ENCODE data around the gene TMTC3.

Gene TMTC3

DNA sequence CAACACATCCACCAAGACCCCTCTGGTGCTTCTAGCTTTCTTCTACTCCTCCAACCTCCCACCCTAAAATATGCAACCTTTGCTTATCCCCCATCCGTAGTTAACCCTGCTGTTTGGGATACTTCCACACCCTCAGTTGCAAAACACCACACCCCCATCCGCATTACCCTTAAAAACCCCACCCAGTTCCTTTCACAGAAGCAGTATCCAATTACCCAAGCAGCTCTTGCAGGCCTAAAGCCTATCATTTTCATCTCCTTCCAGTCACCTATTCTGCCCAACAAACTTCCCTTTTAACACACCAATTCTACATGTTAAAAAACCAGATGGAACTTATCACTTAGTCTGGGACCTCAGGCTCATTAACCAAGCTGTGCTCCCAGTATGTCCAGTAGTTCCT, 88.2 kb downstream of the TMTC3 start:
- Histone ChIP-seq H2AK5ac (ENCODE audit: low read depth, low read length) (no peak overlapping the region), H3K14ac (ENCODE audit: low read length) (no peak overlapping the region), H3K27ac (replicated peaks; ENCODE audit: low read length) (no peak overlapping the region), H2BK15ac (ENCODE audit: low read length) (no peak overlapping the region), H3K23ac (ENCODE audit: low read depth, low read length, poor library complexity) (no peak overlapping the region), H3K4me1 (ENCODE audit: control insufficient read depth in 2 of 2, insufficient read depth in 1 of 2, low read depth in 1 of 2, low read length in 2 of 2) (no peaks in the 10 kb centered on the region), H2AFZ (ENCODE audit: low read length) (no peak overlapping the region), H3K36me3 (replicated peaks in 1 of 2; ENCODE audit: control insufficient read depth in 2 of 2, insufficient read depth in 2 of 2, low read length in 2 of 2) (no peaks in the 10 kb centered on the region), H2BK120ac (ENCODE audit: low read depth, low read length) (no peak overlapping the region), H4K91ac (ENCODE audit: low read depth, low read length, poor library complexity) (no peak overlapping the region), H3K4ac (ENCODE audit: low read length) (no peak overlapping the region), H3K79me1 (ENCODE audit: low read depth, low read length) (no peaks in the 10 kb centered on the region), H4K8ac (ENCODE audit: low read depth, low read length) (no peak overlapping the region), H3K18ac (ENCODE audit: low read length) (no peak overlapping the region), H3K27me3 (ENCODE audit: control insufficient read depth in 3 of 3, insufficient read depth in 3 of 3, low read depth in 1 of 3, low read length in 3 of 3) (peaks cover 0 to 1% (median 0%) of the 10 kb centered on the region in 3 experiments), H2BK5ac (ENCODE audit: low read length) (no peak overlapping the region), H3K9me3 (replicated peaks in 1 of 2; ENCODE audit: control insufficient read depth in 2 of 2, insufficient read depth in 1 of 2, low read depth in 1 of 2, low read length in 2 of 2) (no peaks in the 10 kb centered on the region), H2BK12ac (ENCODE audit: low read length) (no peak overlapping the region), H3K9ac (ENCODE audit: low read depth, low read length, poor library complexity) (no peak overlapping the region), H3K4me2 (ENCODE audit: insufficient read depth, low read length, poor library complexity, severe bottlenecking) (no peak overlapping the region), H3K4me3 (ENCODE audit: low read length in 2 of 2) (no peak overlapping the region)
- no peak for DNase-seq (ENCODE audit: low spot score)
- no CpG with 5 or more reads among the region's 2 CpGs for WGBS, 2 donors (ENCODE audit: extremely low coverage in 2 of 2, insufficient read length in 2 of 2, insufficient replicate concordance in 1 of 2)

DNA sequence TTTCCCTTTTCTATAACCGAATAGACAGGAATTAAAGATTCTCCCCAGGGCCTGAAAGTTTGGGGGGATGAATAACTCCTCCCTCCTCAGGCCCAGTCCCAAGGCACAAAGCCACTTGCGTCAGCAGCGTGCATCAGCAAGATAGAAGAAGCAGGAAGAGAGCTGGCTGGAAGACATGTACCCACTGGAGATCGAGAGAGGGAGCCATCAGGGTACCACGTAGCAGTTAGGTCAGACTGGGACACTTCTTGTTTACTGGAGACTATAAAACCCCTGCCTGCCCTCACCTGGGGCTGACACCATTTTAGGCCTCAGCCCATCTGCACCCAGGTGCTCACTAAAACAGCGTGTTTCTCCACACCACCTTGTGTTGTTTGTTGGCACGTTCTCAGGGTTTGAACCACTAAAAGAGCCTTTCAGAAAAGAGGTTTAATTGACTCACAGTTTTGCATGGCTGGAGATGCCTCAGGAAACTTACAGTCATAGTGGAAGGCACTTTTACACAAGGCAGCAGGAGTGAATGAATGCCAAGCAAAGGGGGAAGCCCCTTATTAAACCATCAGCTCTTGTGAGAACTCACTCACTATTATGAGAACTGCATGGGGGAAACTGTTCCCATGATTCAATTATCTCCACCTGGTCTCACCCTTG, 93.2 kb downstream of the TMTC3 start:
- WGBS, 2 donors (ENCODE audit: extremely low coverage in 2 of 2, insufficient read length in 2 of 2, insufficient replicate concordance in 1 of 2): no CpG with 5 or more reads among the region's 7 CpGs
- Histone ChIP-seq H4K91ac (ENCODE audit: low read depth, low read length, poor library complexity) (no peak overlapping the region), H3K18ac (ENCODE audit: low read length) (peak overlapping the region; percentile 15)

DNA sequence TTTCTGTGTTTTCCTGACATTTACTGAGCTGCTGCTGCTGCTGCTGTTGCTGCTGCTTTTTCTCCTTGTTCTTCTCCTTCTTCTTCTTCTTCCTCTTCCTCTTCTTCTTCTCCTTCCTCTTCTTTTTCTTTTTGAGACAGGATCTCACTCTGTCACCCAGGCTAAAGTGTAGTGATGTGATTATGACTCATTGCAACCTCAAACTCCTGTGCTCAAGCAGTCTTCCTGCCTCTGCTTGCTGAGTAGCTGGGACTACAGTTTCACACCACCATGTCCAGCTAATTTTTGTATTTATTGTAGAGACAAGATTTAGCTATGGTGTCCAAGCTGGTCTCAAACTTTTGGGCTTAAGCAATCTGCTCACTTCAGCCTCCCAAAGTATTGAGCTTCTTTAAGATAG, 95.8 kb downstream of the TMTC3 start:
- Histone ChIP-seq H3K23ac (ENCODE audit: low read depth, low read length, poor library complexity) (no peak overlapping the region), H3K4me1 (ENCODE audit: control insufficient read depth in 2 of 2, insufficient read depth in 1 of 2, low read depth in 1 of 2, low read length in 2 of 2) (no peaks in the 10 kb centered on the region), H4K91ac (ENCODE audit: low read depth, low read length, poor library complexity) (no peak overlapping the region), H3K4ac (ENCODE audit: low read length) (no peak overlapping the region), H3K27me3 (ENCODE audit: control insufficient read depth in 3 of 3, insufficient read depth in 3 of 3, low read depth in 1 of 3, low read length in 3 of 3) (no peaks in the 10 kb centered on the region), H3K9ac (ENCODE audit: low read depth, low read length, poor library complexity) (no peak overlapping the region), H3K4me2 (ENCODE audit: insufficient read depth, low read length, poor library complexity, severe bottlenecking) (no peak overlapping the region), H2AFZ (ENCODE audit: low read length) (no peak overlapping the region), H3K18ac (ENCODE audit: low read length) (no peak overlapping the region), H3K4me3 (ENCODE audit: low read length in 2 of 2) (no peak overlapping the region), H2BK120ac (ENCODE audit: low read depth, low read length) (no peak overlapping the region), H3K27ac (replicated peaks; ENCODE audit: low read length) (no peak overlapping the region), H3K14ac (ENCODE audit: low read length) (no peak overlapping the region), H3K79me1 (ENCODE audit: low read depth, low read length) (no peaks in the 10 kb centered on the region), H3K36me3 (replicated peaks in 1 of 2; ENCODE audit: control insufficient read depth in 2 of 2, insufficient read depth in 2 of 2, low read length in 2 of 2) (no peaks in the 10 kb centered on the region), H4K8ac (ENCODE audit: low read depth, low read length) (no peak overlapping the region), H2BK12ac (ENCODE audit: low read length) (no peak overlapping the region), H3K9me3 (replicated peaks in 1 of 2; ENCODE audit: control insufficient read depth in 2 of 2, insufficient read depth in 1 of 2, low read depth in 1 of 2, low read length in 2 of 2) (no peaks in the 10 kb centered on the region), H2BK15ac (ENCODE audit: low read length) (no peak overlapping the region), H2BK5ac (ENCODE audit: low read length) (no peak overlapping the region), H2AK5ac (ENCODE audit: low read depth, low read length) (no peak overlapping the region)
- DNase-seq (ENCODE audit: low spot score): no peak

More for the DNA sequence above, 93.2 kb downstream of the TMTC3 start:
- H4K8ac ChIP-seq (ENCODE audit: low read depth, low read length): no peak overlapping the region
- no peak overlapping the region for H2BK15ac ChIP-seq (ENCODE audit: low read length)
- H2AFZ ChIP-seq (ENCODE audit: low read length): no peak overlapping the region
- no peaks in the 10 kb centered on the region for H3K27me3 ChIP-seq (ENCODE audit: control insufficient read depth in 3 of 3, insufficient read depth in 3 of 3, low read depth in 1 of 3, low read length in 3 of 3)
- H3K4me1 ChIP-seq (ENCODE audit: control insufficient read depth in 2 of 2, insufficient read depth in 1 of 2, low read depth in 1 of 2, low read length in 2 of 2): no peaks in the 10 kb centered on the region
- no peaks in the 10 kb centered on the region for H3K9me3 ChIP-seq (replicated peaks in 1 of 2; ENCODE audit: control insufficient read depth in 2 of 2, insufficient read depth in 1 of 2, low read depth in 1 of 2, low read length in 2 of 2)
- H3K27ac ChIP-seq (replicated peaks; ENCODE audit: low read length): no peak overlapping the region
- no peak for DNase-seq (ENCODE audit: low spot score)
- H2BK12ac ChIP-seq (ENCODE audit: low read length): no peak overlapping the region
- H2BK5ac ChIP-seq (ENCODE audit: low read length): no peak overlapping the region
- H3K23ac ChIP-seq (ENCODE audit: low read depth, low read length, poor library complexity): no peak overlapping the region
- no peak overlapping the region for H3K9ac ChIP-seq (ENCODE audit: low read depth, low read length, poor library complexity)
- H2BK120ac ChIP-seq (ENCODE audit: low read depth, low read length): no peak overlapping the region
- H2AK5ac ChIP-seq (ENCODE audit: low read depth, low read length): no peak overlapping the region
- no peak overlapping the region for H3K4ac ChIP-seq (ENCODE audit: low read length)
- H3K4me2 ChIP-seq (ENCODE audit: insufficient read depth, low read length, poor library complexity, severe bottlenecking): no peak overlapping the region
- H3K79me1 ChIP-seq (ENCODE audit: low read depth, low read length): no peaks in the 10 kb centered on the region
- H3K14ac ChIP-seq (ENCODE audit: low read length): no peak overlapping the region
- no peaks in the 10 kb centered on the region for H3K36me3 ChIP-seq (replicated peaks in 1 of 2; ENCODE audit: control insufficient read depth in 2 of 2, insufficient read depth in 2 of 2, low read length in 2 of 2)
- no peak overlapping the region for H3K4me3 ChIP-seq (ENCODE audit: low read length in 2 of 2)

DNA sequence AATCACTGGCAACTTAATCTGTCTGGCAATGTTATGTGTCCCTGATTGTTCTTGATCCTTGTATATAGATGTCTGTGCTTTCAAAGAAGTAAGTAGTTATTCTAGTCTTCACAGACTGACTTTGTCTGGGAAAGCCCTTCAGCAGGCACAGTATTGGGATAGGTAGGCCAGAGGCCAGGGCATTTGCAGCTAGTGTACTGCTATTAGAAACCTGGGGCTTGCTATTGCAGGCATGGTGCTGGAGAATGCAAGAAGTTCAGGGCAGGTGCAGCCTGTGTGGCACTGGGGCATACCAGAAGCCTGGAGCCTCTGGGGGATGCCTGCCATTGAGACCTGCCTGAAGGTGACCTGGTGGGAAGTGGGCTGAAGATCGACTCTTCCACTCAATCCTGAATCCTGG, 96.3 kb downstream of the TMTC3 start:
- Histone ChIP-seq H2BK15ac (ENCODE audit: low read length) (no peak overlapping the region), H2AFZ (ENCODE audit: low read length) (no peak overlapping the region), H4K8ac (ENCODE audit: low read depth, low read length) (no peak overlapping the region), H2BK5ac (ENCODE audit: low read length) (no peak overlapping the region), H3K36me3 (replicated peaks in 1 of 2; ENCODE audit: control insufficient read depth in 2 of 2, insufficient read depth in 2 of 2, low read length in 2 of 2) (no peaks in the 10 kb centered on the region), H3K18ac (ENCODE audit: low read length) (no peak overlapping the region), H3K9me3 (replicated peaks in 1 of 2; ENCODE audit: control insufficient read depth in 2 of 2, insufficient read depth in 1 of 2, low read depth in 1 of 2, low read length in 2 of 2) (no peaks in the 10 kb centered on the region), H3K27ac (replicated peaks; ENCODE audit: low read length) (no peak overlapping the region), H2BK120ac (ENCODE audit: low read depth, low read length) (no peak overlapping the region), H3K4me3 (ENCODE audit: low read length in 2 of 2) (no peak overlapping the region), H3K4me2 (ENCODE audit: insufficient read depth, low read length, poor library complexity, severe bottlenecking) (no peak overlapping the region), H2BK12ac (ENCODE audit: low read length) (no peak overlapping the region), H3K4me1 (ENCODE audit: control insufficient read depth in 2 of 2, insufficient read depth in 1 of 2, low read depth in 1 of 2, low read length in 2 of 2) (no peaks in the 10 kb centered on the region), H3K4ac (ENCODE audit: low read length) (no peak overlapping the region), H3K27me3 (ENCODE audit: control insufficient read depth in 3 of 3, insufficient read depth in 3 of 3, low read depth in 1 of 3, low read length in 3 of 3) (no peaks in the 10 kb centered on the region), H2AK5ac (ENCODE audit: low read depth, low read length) (no peak overlapping the region), H3K79me1 (ENCODE audit: low read depth, low read length) (no peaks in the 10 kb centered on the region), H3K14ac (ENCODE audit: low read length) (no peak overlapping the region), H3K9ac (ENCODE audit: low read depth, low read length, poor library complexity) (no peak overlapping the region), H4K91ac (ENCODE audit: low read depth, low read length, poor library complexity) (no peak overlapping the region), H3K23ac (ENCODE audit: low read depth, low read length, poor library complexity) (no peak overlapping the region)
- no CpG with 5 or more reads among the region's 1 CpG for WGBS, 2 donors (ENCODE audit: extremely low coverage in 2 of 2, insufficient read length in 2 of 2, insufficient replicate concordance in 1 of 2)
- DNase-seq (ENCODE audit: low spot score): no peak
